ENCODE measurements around the gene ZNF768. TPM values are rescaled to one million over a fixed set of nuclear protein-coding genes. Genes with fewer than 3 reads are reported as not detected.

The ZNF768 gene
- total and polyA plus RNA-seq, 2 of the 13 experiments (the other 11 are each of a cell fraction or from before 2014, with no cell fraction given): 26.7 to 34.4 TPM

DNA sequence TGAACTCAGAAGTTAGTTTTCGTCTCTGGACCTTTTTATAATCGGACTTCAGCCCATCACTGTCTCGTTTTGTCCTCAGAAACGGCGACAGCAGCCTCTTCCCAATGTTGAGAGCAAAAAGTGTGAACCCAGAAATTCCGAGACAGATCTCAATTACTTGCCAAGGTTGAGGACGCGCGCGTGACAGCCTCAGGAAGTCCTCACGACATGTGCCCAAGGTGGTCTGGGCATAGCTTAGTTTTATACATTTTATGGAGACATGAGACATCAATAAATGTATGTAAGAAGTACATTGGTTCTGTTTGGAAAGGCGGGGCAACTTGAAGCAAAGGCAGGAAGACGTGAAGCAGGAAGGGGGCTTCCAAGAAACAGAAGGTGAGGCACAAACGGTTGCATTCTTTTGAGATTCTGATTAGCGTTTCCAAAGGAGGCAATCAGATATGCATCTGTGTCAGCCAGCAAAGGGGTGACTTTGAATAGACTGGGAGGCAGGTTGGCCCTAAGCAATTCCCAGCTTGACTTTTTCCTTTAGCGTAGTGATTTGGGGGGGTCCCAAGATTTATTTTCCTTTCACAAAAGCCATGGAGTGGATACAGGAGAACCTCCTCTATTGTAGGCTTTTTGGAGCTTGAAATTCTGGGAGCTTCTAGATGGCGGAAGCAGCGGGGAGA is 8.9 kb upstream of the ZNF768 start (continued):
- TF ChIP-seq, protein P1, sequence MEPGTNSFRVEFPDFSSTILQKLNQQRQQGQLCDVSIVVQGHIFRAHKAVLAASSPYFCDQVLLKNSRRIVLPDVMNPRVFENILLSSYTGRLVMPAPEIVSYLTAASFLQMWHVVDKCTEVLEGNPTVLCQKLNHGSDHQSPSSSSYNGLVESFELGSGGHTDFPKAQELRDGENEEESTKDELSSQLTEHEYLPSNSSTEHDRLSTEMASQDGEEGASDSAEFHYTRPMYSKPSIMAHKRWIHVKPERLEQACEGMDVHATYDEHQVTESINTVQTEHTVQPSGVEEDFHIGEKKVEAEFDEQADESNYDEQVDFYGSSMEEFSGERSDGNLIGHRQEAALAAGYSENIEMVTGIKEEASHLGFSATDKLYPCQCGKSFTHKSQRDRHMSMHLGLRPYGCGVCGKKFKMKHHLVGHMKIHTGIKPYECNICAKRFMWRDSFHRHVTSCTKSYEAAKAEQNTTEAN (CRISPR knock-in tag; conservative IDR thresholded peaks at IDR 0.05): 0 out of 2 replicates have a peak, but pooled peaks have one; percentile 3
- TF ChIP-seq CHCHD3 (CRISPR knock-in tag; IDR thresholded peaks at IDR 0.05) (0 out of 2 replicates have a peak, but pooled peaks have one; percentile 63), ZNF33B (CRISPR knock-in tag; IDR thresholded peaks at IDR 0.05) (no peak), HNRNPH1 (optimal IDR thresholded peaks at IDR 0.05; ENCODE audit: low read depth, low read length) (no peak), ATAD3A (CRISPR knock-in tag; IDR thresholded peaks at IDR 0.05) (no peak), ZNF350 (CRISPR knock-in tag; IDR thresholded peaks at IDR 0.05; ENCODE audit: borderline replicate concordance, low read depth) (0 out of 2 replicates have a peak, but pooled peaks have one; percentile 8), IRX3 (CRISPR knock-in tag; IDR thresholded peaks at IDR 0.05; ENCODE audit: borderline replicate concordance, low read depth) (no peak), HMG20B (CRISPR knock-in tag; conservative IDR thresholded peaks at IDR 0.05) (0 out of 2 replicates have a peak, but pooled peaks have one; percentile 12), ZFP1 (CRISPR knock-in tag; IDR thresholded peaks at IDR 0.05) (peak; percentile 8; the same call in 1 of the 2 replicates), CC2D1A (CRISPR knock-in tag; IDR thresholded peaks at IDR 0.05) (peak; percentile 66; the same call in 1 of the 2 replicates), ATF1 (CRISPR knock-in tag; IDR thresholded peaks at IDR 0.05) (no peak), ZNF724P (CRISPR knock-in tag; IDR thresholded peaks at IDR 0.05; ENCODE audit: borderline replicate concordance) (0 out of 2 replicates have a peak, but pooled peaks have one; percentile 8), ARNT (IDR thresholded peaks at IDR 0.05) (no peak), ZNF672 (CRISPR knock-in tag; IDR thresholded peaks at IDR 0.05) (no peak), NR2C2 (CRISPR knock-in tag; IDR thresholded peaks at IDR 0.05; ENCODE audit: borderline replicate concordance) (peak; percentile 52; the same call in 1 of the 2 replicates), ZNF331 (CRISPR knock-in tag; IDR thresholded peaks at IDR 0.05) (peak; percentile 2; the same call in 1 of the 2 replicates), HCFC1 (IDR thresholded peaks at IDR 0.05; ENCODE audit: low read depth, low read length) (no peak), ZNF605 (CRISPR knock-in tag; IDR thresholded peaks at IDR 0.05) (peak; percentile 80; the same call in 1 of the 2 replicates)
- TF ChIP-seq, protein P2, sequence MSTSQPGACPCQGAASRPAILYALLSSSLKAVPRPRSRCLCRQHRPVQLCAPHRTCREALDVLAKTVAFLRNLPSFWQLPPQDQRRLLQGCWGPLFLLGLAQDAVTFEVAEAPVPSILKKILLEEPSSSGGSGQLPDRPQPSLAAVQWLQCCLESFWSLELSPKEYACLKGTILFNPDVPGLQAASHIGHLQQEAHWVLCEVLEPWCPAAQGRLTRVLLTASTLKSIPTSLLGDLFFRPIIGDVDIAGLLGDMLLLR (CRISPR knock-in tag; IDR thresholded peaks at IDR 0.05): 0 out of 2 replicates have a peak, but pooled peaks have one; percentile 4
- TF ChIP-seq, protein P3, sequence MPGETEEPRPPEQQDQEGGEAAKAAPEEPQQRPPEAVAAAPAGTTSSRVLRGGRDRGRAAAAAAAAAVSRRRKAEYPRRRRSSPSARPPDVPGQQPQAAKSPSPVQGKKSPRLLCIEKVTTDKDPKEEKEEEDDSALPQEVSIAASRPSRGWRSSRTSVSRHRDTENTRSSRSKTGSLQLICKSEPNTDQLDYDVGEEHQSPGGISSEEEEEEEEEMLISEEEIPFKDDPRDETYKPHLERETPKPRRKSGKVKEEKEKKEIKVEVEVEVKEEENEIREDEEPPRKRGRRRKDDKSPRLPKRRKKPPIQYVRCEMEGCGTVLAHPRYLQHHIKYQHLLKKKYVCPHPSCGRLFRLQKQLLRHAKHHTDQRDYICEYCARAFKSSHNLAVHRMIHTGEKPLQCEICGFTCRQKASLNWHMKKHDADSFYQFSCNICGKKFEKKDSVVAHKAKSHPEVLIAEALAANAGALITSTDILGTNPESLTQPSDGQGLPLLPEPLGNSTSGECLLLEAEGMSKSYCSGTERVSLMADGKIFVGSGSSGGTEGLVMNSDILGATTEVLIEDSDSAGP (CRISPR knock-in tag; IDR thresholded peaks at IDR 0.05; ENCODE audit: borderline replicate concordance): no peak
- TF ChIP-seq, protein P4, sequence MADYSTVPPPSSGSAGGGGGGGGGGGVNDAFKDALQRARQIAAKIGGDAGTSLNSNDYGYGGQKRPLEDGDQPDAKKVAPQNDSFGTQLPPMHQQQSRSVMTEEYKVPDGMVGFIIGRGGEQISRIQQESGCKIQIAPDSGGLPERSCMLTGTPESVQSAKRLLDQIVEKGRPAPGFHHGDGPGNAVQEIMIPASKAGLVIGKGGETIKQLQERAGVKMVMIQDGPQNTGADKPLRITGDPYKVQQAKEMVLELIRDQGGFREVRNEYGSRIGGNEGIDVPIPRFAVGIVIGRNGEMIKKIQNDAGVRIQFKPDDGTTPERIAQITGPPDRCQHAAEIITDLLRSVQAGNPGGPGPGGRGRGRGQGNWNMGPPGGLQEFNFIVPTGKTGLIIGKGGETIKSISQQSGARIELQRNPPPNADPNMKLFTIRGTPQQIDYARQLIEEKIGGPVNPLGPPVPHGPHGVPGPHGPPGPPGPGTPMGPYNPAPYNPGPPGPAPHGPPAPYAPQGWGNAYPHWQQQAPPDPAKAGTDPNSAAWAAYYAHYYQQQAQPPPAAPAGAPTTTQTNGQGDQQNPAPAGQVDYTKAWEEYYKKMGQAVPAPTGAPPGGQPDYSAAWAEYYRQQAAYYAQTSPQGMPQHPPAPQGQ (CRISPR knock-in tag; IDR thresholded peaks at IDR 0.05; ENCODE audit: borderline replicate concordance): 0 out of 2 replicates have a peak, but pooled peaks have one; percentile 37
- TF ChIP-seq, protein P5, sequence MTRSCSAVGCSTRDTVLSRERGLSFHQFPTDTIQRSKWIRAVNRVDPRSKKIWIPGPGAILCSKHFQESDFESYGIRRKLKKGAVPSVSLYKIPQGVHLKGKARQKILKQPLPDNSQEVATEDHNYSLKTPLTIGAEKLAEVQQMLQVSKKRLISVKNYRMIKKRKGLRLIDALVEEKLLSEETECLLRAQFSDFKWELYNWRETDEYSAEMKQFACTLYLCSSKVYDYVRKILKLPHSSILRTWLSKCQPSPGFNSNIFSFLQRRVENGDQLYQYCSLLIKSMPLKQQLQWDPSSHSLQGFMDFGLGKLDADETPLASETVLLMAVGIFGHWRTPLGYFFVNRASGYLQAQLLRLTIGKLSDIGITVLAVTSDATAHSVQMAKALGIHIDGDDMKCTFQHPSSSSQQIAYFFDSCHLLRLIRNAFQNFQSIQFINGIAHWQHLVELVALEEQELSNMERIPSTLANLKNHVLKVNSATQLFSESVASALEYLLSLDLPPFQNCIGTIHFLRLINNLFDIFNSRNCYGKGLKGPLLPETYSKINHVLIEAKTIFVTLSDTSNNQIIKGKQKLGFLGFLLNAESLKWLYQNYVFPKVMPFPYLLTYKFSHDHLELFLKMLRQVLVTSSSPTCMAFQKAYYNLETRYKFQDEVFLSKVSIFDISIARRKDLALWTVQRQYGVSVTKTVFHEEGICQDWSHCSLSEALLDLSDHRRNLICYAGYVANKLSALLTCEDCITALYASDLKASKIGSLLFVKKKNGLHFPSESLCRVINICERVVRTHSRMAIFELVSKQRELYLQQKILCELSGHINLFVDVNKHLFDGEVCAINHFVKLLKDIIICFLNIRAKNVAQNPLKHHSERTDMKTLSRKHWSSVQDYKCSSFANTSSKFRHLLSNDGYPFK (CRISPR knock-in tag; IDR thresholded peaks at IDR 0.05; ENCODE audit: borderline replicate concordance): no peak; the same call in 1 of the 2 replicates

All from HepG2 (cell line).